HAP-1 (cell line): ENCODE measurements around the gene PIMREG.

Experiments used
- DNase-seq, 2 experiments: peaks; one replicate each; pipeline ENCODE4 v3.0.0-alpha.2; 2016 to 2020; ENCODE audit warnings: low spot score in 2 of 2
- H3K27me3 ChIP-seq: fragments of 250-450 bp; sonication (Bioruptor Pico); 2 replicates; pipeline ENCODE4 v1.5.1; 2020; ENCODE audit warnings: low read depth, mild to moderate bottlenecking, moderate library complexity
- H3K36me3 ChIP-seq: fragments of 250-450 bp; sonication (Bioruptor Pico); replicated peaks from 2 replicates; pipeline ENCODE4 v1.5.1; 2020; ENCODE audit warnings: mild to moderate bottlenecking
- H3K4me1 ChIP-seq: fragments of 250-450 bp; sonication (Bioruptor Pico); 2 replicates; pipeline ENCODE4 v1.5.1; 2020; ENCODE audit warnings: mild to moderate bottlenecking
- H3K4me3 ChIP-seq: fragments of 250-450 bp; sonication (Bioruptor Pico); 2 replicates; pipeline ENCODE4 v1.5.1; 2020; ENCODE audit warnings: mild to moderate bottlenecking, moderate library complexity
- H3K9me3 ChIP-seq: fragments of 250-450 bp; sonication (Bioruptor Pico); 2 replicates; pipeline ENCODE4 v1.5.1; 2020; ENCODE audit warnings: mild to moderate bottlenecking, moderate library complexity
- in situ Hi-C: fragments of 300-500 bp; cut with MboI; formaldehyde crosslinking; loops from 3 replicates; pipeline ENCODE4 v1.14.3; 2020; ENCODE audit warnings: low sequenced_read_pairs, inconsistent platforms, mixed read lengths

Gene PIMREG

DNA sequence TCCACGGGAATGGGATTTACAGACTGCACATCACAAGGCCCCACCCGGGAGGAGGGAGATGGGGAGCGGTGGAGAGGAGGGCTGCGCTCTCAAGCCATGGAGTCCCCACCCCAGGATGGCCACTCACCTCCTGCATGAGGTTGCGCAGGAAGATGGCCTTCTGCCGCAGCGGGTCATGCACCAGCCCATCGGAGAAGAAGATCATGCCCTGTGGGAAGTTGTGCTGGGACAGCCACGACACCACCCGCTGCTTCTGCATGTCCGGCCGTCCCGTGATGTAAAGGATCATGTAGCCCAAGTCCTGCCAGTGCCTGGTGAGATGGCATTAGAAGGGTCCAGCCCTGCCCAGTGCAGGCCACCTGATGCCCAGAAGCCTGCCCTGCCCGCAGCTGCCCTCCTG is 17.0 kb downstream of the PIMREG start:
- no peak for DNase-seq
- Histone ChIP-seq H3K4me1 (0 out of 2 replicates have a peak, but pooled peaks cover 4% of the 10 kb centered on the region), H3K36me3 (no peaks in the 10 kb centered on the region), H3K27me3 (no peaks in the 10 kb centered on the region), H3K4me3 (no peak overlapping the region), H3K9me3 (no peaks in the 10 kb centered on the region)
- in situ Hi-C loops, result loop anchor here (25.0 kb wide), 1 partner anchor 1474 kb away; the partner anchor contains the start of genes CAMTA2, INCA1 and KIF1C

DNA sequence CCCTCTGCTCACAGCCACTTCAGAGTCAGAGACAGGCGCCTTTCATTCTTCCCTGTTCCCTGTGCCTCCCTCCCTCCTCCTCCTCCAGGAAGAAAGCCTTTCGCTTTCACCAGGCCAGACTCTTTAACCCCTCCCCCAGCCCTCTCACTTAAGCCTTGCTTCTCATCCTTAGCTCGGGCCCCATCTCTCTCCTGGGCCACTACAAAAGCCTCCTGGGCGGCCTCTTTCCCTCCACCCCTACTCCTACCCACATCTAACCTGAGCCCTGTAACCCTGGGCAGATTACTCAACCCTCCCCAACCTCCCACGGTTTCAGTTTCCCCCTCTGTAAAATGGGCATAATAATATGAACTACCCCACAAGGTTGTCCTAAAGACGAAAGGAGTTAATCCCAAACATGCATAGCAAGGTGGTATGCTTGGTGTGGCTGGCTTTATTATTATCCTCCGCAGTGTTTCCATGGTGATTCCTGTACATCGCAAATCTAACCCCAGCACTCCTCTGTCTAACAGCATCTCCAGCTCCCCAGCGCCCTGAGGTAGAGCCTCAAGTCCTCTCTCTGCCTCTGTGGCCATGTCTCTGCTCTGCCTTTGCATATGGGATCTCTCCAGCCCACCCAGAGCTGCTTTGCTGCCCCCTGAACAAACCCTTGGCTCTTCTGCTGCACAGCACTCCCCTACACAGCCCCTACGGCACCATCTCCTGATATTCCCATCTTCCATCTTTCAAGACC is 17.7 kb downstream of the PIMREG start:
- no peak overlapping the region for H3K4me3 ChIP-seq
- DNase-seq, result no peak
- H3K9me3 ChIP-seq, result no peaks in the 10 kb centered on the region
- H3K36me3 ChIP-seq, result no peaks in the 10 kb centered on the region
- H3K27me3 ChIP-seq, result no peaks in the 10 kb centered on the region
- H3K4me1 ChIP-seq, result 0 out of 2 replicates have a peak, but pooled peaks cover 4% of the 10 kb centered on the region
- in situ Hi-C loops, result loop anchor here (25.0 kb wide), 1 partner anchor 1475 kb away; the partner anchor contains the start of genes CAMTA2, INCA1 and KIF1C

DNA sequence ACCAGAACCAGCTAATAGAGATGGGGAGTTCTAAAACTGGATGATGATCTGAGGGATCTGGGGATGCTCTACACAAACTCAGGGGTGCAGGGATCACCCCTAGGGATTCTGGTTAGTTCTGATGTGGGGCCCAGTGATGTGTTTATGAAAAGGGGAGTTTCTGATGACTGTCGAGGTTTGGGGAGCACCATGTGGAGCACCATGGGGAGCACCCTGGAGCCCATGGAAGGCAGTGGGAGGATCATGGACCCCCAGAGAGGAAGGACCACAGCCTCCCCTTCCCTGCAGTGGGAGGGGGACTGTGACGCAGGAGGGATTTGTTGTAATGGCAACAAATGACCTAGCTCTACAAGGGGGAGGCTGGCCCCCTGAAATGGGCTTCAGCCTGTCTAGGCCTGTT is 18.4 kb downstream of the PIMREG start:
- no peak for DNase-seq
- in situ Hi-C loops, result loop anchor here (25.0 kb wide), 1 partner anchor 1475 kb away; the partner anchor contains the start of genes CAMTA2, INCA1 and KIF1C
- Histone ChIP-seq H3K9me3 (no peaks in the 10 kb centered on the region), H3K36me3 (no peaks in the 10 kb centered on the region), H3K4me3 (no peak overlapping the region), H3K27me3 (no peaks in the 10 kb centered on the region), H3K4me1 (0 out of 2 replicates have a peak, but pooled peaks cover 4% of the 10 kb centered on the region)

DNA sequence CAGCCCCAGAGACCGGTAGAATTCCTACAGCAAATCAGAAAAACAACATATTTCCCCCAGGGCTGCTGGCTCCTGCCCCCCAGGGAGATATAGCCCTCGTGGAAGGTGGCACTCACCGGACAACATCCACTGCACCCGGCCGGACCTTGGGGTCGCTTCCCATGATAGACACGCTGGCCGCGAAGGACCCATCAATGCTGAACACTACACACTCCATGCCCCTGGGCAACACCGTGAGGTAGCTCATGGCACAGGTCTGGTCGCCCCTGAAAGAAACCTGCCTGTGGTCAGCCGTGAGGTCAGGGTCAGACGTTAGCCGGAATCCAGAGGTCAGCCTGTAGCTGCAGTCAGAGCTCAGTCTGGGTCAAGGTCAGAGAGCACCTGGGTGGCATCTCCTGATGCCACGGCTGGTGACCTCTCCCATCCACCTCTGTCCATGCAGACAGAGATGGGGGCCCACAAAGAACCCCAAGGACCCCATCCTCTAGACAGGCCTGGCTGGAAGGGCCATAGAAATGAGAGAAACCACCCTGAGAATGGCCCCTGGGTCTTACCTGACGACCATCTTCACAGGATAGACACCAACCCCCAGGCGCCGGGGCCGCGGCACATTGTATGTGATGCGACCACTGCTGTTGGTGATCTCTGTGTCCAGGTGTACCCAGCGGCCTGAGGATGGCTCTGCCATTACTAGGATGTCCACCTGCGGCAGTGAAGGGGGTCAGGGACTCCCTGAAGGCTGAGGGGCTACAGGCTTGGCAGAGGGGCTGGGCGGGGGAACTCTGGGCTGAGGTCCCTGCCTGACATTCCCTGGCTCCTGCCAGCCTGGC is 19.6 kb downstream of the PIMREG start:
- in situ Hi-C loops, result loop anchor here (25.0 kb wide), 1 partner anchor 1477 kb away; the partner anchor contains the start of genes CAMTA2, INCA1 and KIF1C
- Histone ChIP-seq H3K9me3 (no peaks in the 10 kb centered on the region), H3K27me3 (no peaks in the 10 kb centered on the region), H3K4me1 (0 out of 2 replicates have a peak, but pooled peaks cover 4% of the 10 kb centered on the region), H3K36me3 (no peaks in the 10 kb centered on the region), H3K4me3 (no peak overlapping the region)
- DNase-seq, result no peak

DNA sequence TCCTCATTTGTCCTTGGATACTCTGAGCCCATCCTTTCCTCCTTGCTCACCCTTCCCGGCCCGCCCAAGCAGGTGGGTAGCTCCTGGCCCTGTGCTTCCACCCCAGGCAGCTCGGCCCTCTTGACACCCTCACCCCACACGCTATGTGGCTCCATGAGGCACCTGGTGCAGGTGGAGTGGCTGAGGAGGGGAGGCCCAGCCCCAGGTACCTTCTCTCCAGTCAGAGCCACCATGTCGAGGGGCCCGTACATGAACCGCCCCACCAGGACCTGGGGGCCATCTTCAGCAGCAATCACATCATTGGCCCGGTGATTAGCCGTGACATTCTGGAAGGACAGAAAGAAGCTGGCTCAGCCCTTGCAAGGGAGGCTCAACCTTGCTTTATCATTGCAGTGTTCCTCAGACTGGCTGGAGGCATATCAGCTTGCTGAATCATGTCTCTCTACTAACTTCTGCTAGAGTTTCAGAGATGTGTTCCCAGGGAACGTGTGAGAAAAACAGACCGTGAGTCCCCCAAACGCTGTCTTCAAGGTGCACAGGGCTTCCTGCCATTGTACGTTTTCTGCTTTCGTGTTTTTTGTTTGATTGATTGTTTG is 20.3 kb downstream of the PIMREG start:
- Histone ChIP-seq H3K36me3 (no peaks in the 10 kb centered on the region), H3K4me1 (0 out of 2 replicates have a peak, but pooled peaks cover 4% of the 10 kb centered on the region), H3K4me3 (no peak overlapping the region), H3K27me3 (no peaks in the 10 kb centered on the region), H3K9me3 (no peaks in the 10 kb centered on the region)
- DNase-seq, result no peak
- in situ Hi-C loops, result loop anchor here (25.0 kb wide), 1 partner anchor 1477 kb away; the partner anchor contains the start of genes CAMTA2, INCA1 and KIF1C

DNA sequence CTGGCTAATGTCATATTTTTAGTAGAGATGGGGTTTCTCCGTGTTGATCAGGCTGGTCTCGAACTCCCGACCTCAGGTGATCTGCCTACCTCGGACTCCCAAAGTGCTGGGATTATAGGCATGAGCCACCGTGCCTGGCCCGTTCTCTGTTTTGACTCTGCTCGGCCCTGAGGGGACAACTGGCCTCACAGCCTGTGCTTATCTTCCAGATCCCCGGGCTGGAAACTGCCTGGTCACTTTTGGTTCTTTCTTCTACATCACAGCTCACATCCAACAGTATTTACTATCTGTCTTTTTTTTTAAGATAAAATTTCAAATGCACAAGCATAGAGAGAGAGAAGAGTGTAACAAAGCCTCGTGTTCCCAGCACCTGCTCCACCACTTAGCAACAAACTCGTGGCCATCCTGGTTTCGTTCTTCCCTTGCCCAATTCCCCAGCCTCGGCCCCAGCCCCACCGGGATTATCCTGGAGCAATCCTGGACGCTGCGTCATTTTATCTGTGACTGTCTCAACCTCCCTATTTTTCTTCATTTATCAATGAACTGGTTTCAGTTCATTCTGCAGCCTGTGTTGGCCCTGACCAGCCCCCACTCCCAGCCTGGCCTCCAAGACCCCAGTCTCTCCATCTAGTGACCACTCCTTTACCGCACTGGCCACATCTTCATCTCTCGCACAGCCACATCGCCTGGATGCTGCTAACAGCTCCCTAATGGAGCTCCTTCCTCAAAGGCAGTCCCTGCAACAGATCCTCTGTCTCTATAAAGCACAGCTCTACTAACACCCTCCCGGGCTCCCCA is 21.1 kb downstream of the PIMREG start:
- in situ Hi-C loops, result loop anchor here (25.0 kb wide), 1 partner anchor 1478 kb away; the partner anchor contains the start of genes CAMTA2, INCA1 and KIF1C
- Histone ChIP-seq H3K4me1 (0 out of 2 replicates have a peak, but pooled peaks cover 3% of the 10 kb centered on the region), H3K9me3 (no peaks in the 10 kb centered on the region), H3K4me3 (no peak overlapping the region), H3K27me3 (no peaks in the 10 kb centered on the region), H3K36me3 (no peaks in the 10 kb centered on the region)
- no peak for DNase-seq

DNA sequence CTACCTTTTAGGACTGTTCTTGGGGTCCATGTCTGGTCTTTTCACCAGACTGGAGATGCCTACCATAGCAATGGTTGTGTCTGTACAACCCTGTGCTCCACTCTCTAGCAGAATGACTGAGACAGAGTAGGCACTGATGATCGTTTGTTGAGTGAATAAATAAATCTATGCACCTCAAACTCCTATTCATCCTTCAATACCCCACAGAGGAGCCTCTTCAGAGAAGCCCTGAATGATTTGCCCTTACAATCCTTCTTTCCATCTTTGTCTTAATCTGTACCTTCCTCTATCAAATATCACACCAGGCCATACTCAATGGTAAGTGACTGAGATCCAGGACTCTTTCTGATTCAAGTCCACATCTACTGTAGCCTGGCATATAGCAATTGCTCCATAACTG is 23.3 kb downstream of the PIMREG start:
- no peaks in the 10 kb centered on the region for H3K36me3 ChIP-seq
- no peak overlapping the region for H3K4me3 ChIP-seq
- H3K4me1 ChIP-seq, result peaks cover 7% of the 10 kb centered on the region
- H3K9me3 ChIP-seq, result no peaks in the 10 kb centered on the region
- in situ Hi-C loops, result loop anchor here (25.0 kb wide), 1 partner anchor 1480 kb away; the partner anchor contains the start of genes CAMTA2, INCA1 and KIF1C
- no peak for DNase-seq
- H3K27me3 ChIP-seq, result no peaks in the 10 kb centered on the region

DNA sequence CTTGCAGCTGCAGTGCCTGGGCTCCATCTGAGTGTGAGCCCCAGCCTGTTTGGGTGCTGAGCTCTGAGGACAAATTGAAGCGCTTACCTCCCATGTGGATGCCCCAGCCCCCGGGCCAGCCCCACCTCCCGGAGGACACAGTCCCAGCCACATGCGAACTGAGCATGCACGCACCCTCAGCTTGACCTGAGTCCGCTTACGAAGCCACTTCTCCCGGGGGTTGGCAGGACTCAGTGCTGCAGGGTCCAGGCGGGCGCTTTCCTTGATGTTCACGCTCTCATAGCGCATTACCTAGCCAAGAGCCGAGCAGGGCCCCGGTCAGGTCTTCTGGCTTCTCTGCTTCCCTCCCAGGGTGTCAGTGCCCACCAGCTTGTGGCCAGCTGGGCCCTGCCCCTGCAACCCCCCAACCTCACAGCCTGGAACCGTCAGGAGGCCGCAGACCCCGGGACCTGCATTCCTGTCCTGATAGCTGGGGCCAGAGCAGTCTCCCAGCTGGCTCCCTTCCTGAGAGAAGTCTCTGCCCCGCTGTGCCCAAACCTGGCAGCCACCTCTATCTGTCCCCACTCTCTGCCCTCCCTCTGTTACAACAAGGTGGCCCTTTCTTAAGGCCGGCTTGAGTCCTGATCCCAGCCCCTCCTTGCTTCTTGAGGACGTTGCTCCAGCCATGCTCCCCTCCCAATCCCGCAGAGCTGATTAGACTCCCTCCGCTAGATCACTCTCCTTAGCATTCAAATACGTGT is 24.0 kb downstream of the PIMREG start:
- in situ Hi-C loops, result loop anchor here (25.0 kb wide), 1 partner anchor 1481 kb away; the partner anchor contains the start of genes CAMTA2, INCA1 and KIF1C
- no peak overlapping the region for H3K4me3 ChIP-seq
- no peaks in the 10 kb centered on the region for H3K9me3 ChIP-seq
- DNase-seq, result no peak
- H3K27me3 ChIP-seq, result no peaks in the 10 kb centered on the region
- no peaks in the 10 kb centered on the region for H3K36me3 ChIP-seq
- peaks cover 7% of the 10 kb centered on the region for H3K4me1 ChIP-seq

DNA sequence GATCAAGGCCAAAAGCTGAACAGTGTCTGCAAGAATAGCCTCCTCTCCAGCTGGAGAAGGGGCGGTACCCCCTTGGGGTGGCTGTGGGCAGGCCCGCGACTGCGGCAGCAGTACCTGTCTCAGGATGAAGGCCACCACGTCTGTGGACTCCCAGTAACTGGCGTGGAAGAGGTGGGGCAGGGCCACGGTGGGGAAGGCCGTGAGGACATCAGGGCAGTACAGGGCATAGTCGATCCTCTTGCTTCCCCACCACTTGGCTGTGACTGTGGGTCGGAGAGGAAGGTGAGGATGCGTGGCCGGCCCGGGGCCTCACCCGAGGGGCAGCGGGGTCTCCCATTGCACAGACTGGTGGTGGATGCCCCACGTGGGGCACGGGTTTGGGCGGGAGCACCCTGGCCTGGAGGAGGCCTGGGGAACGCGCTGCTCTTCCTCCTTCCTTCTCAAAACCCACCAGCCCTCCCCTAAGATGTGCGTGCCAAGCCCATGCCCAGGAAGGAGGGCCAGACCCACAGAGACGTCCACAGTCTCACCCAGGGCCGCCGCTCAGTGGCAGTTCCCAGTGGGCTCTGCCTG is 26.0 kb downstream of the PIMREG start:
- H3K27me3 ChIP-seq, result no peaks in the 10 kb centered on the region
- no peak for DNase-seq
- H3K9me3 ChIP-seq, result no peaks in the 10 kb centered on the region
- H3K4me1 ChIP-seq, result peaks cover 7% of the 10 kb centered on the region
- H3K36me3 ChIP-seq, result no peaks in the 10 kb centered on the region
- H3K4me3 ChIP-seq, result no peak overlapping the region
- in situ Hi-C loops, result loop anchor here (25.0 kb wide), 1 partner anchor 1483 kb away; the partner anchor contains the start of genes CAMTA2, INCA1 and KIF1C

DNA sequence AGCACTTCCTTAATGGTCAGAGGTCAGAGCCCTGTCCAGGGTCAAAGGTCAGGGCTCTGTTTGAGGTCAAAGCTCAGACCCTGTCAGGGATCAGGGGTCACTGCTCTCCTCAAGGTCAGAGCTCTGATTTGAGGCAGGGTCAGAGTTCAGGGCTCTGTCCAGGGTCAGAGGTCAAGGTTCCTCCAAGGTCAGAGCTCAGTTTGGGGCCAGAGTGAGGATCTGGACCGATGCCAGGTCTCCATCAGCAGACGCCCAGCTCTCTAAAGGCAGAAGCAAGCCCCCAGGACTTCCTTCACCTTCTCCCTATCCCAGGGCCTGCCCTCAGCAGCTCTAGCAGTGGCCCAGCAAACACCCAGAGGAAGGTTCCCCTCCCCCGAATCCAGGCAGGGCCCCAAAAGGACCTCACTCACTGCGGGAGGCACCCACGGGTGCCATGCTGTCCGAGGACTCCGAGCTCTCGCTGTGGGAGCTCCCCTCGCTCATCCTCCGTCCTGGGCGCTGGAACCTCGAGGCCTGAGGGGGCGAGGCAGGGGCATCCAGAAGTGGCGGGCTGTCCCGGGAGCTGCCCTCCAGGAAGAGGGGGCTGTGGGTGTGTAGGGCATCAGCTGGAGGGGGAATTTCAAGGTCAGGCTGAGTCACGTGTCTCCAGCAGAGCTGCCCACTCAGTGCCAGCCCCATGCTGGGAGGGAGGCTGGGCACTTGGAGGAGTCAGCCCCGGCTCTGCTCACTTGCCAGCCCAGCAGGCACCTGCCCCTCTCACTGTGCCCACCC is 26.7 kb downstream of the PIMREG start:
- Histone ChIP-seq H3K4me3 (no peak overlapping the region), H3K4me1 (peaks cover 7% of the 10 kb centered on the region), H3K9me3 (no peaks in the 10 kb centered on the region), H3K36me3 (no peaks in the 10 kb centered on the region), H3K27me3 (no peaks in the 10 kb centered on the region)
- DNase-seq, result no peak
- in situ Hi-C loops, result loop anchor here (25.0 kb wide), 1 partner anchor 1484 kb away; the partner anchor contains the start of genes CAMTA2, INCA1 and KIF1C
